ENCODE measurements around the gene LRRK1.
A peak's percentile ranks its signal among the peaks of the same experiment; 100 is the strongest.

LRRK1 gene

DNA sequence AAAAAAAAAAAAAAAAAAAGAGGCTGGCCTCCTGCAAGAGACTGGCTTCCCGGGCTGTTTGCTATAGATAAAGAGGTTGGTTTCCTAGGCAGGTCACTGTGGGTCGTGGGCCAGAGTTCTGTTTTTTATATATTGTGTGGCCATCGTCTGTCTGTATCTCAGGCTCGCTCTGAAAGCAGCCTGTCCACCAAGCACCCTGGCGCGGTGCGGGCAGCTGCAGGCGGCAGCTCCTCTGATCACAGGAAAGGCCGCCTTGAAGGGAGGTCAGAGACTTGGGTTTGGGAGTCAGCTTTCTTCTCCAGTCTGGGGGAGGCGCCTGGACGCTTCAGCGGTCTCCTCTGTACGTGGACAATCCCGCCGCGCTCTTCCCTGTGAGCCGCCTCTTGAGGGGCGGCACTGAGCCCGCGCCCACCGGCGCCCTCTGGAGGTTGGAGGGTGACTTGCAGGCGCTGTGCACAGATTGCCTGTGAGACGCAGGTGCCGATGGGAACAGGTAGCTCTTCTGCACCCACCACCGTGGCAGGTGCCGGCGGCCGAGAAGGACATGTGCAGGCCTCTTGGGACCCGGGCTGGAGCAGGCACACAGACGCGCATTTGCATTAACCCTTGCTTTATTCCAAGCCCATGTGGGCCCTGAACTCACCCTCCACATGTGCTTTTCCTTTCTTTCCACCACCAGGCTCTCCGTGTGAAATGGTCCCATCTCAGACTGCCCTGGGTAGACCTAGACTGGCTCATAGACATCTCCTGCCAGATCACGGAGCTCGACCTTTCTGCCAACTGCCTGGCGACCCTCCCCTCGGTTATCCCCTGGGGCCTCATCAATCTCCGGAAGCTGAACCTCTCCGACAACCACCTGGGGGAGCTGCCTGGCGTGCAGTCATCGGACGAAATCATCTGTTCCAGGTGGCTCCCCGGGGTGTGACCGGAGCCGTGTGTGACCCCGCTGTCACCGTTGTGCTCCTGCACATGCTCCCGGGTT lies 89.3 kb downstream of the LRRK1 start:
- DNase-seq, result peak; percentile 98

DNA sequence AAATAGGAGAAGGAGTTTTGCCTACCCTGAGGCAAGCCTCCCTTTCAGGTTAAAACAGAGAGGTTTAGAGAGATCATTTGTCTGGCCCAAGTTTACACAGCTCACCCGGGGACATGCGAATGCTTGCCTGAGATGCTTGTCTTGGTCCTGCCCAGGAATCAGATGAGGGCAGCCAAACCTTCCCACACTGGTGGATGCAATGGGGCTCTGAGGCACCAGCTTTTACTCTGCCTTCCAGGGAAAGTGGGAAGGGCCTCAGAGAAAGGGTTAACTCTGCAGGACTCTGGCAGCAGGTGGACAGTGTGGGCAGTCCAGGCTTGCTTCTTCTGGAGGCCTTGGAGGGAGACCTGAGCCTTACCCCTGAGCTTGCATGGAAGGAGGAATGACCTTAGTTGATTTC lies 90.0 kb downstream of the LRRK1 start:
- peak; percentile 41 for DNase-seq

DNA sequence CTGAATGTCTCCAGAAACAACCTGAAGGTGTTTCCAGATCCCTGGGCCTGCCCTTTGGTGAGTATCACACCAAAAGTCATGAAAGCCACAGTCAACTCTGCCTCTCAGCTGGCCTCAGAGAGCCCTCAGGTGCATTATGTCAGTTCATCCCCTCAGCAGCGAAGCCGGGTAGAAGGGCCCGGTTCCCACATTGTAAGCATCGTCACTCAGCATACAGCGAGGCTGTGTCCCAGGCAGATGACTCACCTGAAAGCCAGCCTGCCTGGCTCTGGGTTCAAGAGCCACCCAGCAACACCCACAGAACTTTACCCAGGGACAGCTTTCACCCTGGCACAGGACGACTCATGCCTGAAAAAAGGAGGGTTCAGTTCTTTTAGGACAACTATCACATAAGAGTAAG lies 91.6 kb downstream of the LRRK1 start:
- DNase-seq, result peak; percentile 49

DNA sequence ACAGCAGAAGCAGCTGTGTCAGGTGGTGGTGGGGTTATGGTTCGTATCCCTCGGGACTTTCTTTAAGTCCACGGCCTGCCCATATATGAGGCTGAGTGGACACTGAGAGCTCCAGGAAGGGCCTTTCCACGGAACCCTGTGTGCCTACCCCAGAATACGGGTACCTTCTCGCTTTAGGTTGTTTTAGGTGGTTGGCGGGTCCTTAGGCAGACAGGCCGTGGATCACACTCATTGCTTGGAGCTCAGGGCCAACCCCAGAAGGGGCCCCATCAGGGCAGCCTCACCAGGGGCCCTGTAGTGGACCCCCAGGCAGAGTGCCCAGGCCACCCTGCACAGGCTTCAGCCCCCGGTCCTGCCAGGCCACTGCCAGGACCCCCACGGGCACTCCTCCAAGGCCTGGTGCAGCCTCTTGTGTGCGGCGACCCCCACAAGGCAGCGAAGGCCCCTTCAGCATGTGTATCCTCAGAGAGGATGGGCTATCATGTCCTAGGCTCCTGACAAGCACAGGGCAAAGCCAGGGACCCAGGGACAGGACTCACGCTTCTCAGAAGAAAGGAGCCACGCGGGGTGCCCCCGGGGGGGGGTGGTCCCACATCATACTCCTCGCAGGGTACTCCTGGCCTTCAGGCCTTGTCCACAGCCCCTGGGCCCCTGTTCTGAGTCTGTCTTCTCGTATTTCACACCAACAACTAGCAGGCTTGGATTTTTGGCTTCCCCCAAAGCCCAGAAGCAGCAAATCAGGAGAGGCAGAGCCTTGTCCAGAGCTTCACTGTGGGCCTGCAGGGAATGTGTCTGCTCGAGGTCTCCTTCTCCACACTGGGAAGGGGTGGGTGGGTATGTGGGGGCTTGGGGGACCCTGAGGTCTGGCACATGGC lies 93.4 kb downstream of the LRRK1 start:
- DNase-seq, result peak; percentile 43

DNA sequence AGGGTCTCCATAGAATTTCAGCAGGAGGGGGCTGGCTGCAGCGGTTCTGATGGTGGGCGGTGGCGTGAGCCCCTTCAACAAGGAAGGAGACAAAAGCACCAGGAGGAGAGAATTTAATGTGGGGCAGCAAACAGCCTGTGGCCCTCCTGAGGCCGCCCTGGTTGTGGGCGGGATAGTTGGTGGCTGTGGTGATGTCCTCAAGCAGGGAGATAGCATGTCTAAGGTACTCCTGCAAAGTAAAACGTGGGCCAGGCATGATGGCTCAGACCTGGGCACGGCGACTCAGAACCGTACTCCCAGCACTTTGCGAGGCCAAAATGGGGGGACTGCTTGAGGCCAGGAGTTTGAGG lies 94.0 kb downstream of the LRRK1 start:
- peak; percentile 35 for DNase-seq

DNA sequence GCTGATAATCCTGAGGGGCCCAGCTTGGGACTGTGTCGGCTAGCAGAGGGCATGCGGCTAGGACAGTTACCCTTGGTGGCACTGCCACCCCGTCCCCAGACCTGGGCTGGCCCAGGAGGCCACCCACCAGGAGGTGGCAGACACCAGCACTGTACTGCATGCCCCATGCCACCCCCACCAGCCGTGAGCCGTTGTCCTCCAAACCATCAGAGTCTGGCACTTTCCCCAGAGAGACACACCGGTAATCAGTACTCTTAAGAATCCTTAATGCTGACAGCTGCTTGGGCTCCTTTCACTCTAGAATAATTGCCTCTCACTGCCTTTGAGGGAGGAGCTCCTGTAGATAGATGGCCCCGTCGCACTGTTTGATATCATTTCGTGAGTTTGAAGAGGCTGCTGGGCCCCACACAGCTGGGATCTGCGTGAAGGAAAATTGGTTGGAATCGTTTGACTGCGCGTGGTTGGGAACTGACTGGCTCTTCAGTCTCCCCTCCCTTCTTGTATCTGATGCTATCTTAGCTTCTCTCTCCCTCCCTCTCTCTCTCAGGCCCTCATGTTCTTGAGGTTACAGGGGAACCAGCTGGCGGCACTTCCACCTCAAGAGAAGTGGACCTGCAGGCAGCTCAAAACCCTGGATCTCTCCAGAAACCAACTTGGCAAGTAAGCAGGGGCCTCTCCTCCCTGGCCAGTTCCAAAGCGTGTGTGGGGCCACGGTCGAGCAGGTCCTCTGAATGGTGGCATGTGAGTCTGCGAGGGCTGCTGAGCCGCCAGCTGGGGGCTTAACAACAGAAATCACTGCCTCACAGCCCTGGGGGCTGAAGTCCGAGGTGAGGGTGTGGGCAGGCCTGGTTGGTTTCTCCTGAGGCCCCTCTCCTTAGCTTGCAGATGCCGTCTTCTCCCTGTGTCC lies 94.9 kb downstream of the LRRK1 start:
- DNase-seq, result peak; percentile 44

DNA sequence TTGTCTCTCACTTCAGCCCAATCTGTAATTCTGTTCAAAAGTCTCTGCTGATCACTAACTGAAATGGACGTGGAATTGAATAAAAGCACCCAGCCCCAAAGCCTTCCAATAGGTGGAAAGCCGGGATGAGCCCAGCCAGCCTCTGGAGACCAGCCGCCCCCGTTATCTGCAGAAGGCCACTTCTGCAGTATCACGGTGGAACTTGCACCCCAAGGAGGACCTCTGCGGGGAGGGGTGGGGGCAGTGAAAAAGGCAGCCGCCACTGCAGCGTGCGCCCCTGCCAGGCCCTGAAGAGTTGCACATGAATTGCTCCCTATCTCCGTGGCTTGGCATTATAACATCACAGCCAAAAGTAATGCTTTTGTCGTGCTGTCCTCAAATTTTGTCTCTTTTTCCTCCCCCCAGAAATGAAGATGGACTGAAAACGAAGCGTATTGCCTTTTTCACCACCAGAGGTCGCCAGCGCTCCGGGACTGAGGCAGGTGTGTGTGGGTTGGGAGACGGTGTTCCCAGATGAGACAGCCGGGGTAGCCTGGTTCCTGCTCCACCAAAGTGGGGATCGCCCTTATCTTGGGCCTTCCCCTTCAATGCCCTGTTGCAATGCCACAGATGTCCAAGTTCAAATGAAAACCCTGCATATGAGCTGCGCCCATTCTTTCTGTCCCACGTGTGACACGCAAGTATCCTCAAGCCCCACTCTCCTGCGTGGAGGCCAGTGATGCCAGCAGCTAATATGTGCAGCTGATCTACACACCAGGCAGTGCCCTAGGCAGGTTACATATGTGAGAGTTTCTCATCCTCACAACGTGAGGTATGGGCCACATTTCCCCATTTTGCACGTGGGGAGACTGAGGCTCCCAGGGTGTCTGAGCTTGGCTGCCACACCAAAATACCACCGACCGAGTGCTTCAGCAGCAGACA lies 96.0 kb downstream of the LRRK1 start:
- peak; percentile 90 for DNase-seq

DNA sequence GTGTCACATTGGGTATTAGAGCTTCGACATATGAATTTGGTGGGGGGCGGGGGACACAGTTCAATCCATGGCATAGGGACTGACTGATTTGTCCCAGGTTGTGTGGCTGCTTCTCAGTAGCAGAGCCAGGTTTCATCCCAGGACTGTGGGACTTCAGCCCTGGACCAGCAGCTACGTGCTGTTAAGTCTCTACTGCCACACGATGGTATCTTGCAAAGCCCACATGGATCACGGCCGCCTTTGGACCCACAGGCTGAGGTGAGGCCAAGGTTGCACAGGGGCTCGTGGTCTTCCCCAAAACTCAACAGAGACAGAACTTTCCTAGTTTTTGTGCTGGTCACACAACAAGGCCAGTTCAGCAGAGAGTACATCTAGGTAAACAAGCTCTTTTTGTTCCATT lies 97.4 kb downstream of the LRRK1 start:
- peak; percentile 47 for DNase-seq

DNA sequence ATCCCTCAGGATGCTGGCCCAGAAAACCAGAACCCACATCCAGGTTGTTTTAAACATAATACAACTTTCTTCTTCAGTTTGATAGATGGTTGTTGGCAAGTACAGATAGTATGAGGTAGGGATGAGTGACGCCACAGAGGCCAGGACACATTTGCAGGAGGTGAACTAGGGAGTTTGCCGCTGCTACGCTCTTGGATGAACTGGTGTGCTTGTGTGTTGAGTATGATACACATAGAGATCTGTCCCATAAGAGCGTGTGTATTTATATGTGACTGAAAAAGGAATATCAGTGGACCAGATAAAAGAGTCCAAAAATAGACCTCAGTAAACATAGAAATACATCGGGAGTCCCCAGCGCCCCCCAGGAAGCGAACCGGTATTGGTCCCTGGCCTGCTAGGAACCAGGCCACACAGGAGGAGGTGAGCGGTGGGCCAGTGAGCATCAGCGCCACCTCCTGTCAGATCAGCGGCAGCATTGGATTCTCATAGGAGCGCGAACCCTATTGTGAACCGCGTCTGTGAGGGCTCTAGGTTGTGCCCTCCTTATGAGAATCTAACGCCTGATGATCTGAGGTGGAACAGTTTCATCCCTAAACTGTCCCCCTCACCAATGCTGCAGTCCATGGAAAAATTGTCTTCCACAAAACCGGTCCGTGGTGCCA lies 98.1 kb downstream of the LRRK1 start:
- DNase-seq, result peak; percentile 52

DNA sequence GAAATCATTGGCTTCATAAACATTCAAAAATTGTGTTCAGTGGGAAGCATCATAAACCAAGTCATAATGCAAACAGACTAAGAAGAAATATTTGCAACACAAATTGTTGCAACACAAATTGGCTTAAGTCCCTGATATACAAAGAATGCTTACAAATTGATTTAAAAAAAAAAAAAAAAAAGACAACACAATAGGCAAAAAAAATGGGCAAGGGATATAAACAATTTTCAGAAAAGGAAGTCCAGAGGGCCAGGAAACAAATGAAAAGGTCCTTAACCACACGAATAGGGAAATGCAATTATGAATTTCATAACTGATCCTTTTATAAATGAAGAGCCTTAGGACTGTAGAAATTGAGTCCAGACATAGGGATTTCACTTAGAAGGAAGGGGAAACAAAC lies 98.9 kb downstream of the LRRK1 start:
- no peak for DNase-seq

DNA sequence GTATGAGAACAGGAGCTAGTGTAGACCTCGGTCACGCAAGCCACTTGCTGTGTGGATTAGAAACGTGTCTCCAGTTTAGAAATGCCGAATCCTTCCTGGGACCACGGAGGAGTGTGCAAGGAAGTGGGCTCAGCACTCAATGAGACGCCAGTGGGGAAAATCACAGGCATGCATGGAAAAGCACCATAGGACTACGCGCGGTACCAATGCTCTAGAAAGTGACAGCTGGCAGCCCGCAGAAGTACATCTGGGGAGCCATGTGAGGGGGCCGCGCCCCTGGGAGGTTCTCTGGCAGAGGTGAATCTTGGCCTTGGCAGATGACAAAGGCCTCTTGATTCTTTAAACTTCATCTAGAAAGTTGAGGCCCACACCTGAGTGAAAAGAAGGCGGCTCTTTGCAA lies 99.3 kb downstream of the LRRK1 start:
- peak; percentile 32 for DNase-seq

DNA sequence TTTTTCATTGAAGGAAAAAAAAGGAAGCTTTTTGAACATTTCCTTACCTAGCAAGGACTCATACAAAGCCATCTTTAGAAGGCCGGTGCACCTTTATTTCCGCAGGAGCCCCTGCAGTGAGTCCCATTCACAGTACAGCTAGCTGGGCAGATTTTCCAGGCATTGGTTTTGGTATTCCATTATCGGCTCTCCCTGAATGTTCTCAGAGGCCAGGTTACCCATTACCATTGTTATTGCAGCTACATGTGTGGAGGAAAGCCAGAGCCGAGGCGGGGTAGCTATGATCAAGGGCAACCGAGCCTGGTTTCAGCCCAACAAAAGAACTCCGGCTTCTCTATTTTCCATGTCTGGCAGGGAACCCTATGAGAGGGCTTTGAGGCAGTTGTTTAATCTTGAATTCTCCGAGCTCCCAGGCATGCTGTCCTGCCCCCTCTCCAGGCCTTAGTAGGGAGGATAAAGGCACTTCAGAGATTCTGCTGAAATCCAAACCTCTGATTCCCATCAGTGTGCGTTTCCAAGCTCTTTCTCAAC lies 100.3 kb downstream of the LRRK1 start:
- DNase-seq, result peak; percentile 10

DNA sequence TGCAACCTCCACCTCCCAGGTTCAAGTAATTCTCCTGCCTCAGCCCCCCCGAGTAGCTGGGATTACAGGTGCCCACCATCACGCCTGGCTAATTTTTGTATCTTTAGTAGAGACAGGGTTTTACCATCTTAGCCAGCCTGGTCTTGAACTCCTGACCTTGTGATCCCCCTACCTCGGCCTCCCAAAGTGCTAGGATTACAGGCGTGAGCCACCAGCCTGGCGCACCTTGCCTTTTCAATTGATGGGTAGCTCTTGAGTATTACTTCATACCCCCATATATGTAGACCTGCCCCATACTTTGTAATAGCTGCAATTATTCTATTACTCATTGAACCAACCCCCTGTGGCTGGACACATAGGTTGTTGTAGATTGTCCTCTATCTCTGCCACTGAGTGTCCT lies 101.3 kb downstream of the LRRK1 start:
- no peak for DNase-seq

DNA sequence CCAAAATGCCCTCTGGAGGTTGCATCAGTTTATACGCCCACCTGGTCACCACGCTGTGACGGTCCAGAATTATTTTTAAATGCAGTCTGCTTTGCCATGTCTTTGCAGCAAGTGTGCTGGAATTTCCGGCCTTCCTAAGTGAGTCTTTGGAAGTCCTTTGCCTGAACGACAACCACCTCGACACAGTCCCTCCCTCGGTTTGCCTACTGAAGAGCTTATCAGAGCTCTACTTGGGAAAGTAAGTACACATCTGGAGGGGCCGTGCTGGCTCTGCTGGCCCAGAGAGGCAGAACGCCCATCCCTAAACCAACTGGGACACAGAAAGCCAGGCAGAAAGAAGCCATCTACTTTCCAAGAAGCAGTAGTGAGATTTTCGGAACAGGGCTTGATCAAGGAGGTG lies 101.8 kb downstream of the LRRK1 start:
- peak; percentile 12 for DNase-seq

DNA sequence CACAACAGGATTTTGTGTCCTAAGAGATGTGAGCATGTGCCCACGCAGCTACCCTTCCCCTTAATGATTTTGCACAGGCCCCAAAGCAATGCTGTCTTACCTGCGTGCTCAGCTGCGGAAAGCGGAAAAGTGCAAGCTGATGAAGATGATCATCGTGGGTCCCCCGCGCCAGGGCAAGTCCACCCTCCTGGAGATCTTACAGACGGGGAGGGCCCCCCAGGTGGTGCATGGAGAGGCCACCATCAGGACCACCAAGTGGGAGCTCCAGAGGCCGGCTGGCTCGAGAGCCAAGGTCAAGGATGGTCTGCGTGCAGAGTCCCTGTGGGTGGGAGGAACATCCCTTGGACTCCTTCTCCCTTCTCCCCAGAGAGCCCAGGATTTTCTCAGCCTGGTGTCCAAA lies 103.1 kb downstream of the LRRK1 start:
- peak; percentile 13 for DNase-seq

DNA sequence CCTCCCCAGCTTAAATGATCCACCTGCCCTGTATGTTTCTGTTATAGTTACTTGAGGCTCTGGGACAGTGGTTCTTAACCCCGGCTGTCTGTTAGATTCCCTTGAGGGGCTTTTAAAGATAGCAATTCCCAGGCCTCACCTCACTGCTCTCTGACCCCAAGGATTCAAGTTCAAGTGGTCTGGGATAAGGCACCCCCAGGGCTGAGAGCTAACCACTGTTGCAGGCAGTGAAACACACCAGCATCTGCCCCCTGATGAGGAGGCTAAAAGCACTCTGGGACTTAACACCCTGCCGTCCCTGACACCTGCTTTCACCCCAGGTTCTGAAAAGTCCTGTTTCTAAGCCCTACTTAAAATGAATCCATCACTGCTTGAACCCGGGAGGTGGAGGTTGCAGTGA lies 103.7 kb downstream of the LRRK1 start:
- DNase-seq, result peak; percentile 25

DNA sequence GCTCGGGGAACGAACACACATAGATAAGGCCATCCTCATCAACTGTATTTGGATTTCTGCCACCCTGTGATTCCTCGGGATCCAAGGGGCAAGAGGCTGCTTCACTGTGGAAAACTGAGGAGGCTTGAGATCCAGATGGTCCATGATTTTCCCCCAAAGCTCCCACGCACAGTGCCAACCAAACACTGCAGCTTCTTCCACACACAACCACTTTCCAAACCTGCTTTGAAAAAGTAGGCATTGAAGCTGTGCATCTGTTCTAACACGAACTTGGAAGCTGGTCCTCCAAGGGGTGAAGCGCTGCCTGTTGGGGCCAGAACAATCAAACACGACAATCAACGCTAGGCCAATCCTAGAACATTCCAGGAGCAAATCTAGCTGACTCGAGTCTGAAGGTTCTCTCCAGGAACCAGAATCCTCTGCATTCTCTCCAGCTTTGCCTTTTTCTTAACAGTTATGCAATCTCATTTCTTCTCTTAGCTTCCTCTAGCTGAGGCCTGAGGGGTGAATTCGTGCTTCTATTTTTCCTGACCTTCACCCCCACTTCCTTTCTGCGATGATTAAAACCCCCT lies 104.4 kb downstream of the LRRK1 start:
- DNase-seq, result peak; percentile 20

DNA sequence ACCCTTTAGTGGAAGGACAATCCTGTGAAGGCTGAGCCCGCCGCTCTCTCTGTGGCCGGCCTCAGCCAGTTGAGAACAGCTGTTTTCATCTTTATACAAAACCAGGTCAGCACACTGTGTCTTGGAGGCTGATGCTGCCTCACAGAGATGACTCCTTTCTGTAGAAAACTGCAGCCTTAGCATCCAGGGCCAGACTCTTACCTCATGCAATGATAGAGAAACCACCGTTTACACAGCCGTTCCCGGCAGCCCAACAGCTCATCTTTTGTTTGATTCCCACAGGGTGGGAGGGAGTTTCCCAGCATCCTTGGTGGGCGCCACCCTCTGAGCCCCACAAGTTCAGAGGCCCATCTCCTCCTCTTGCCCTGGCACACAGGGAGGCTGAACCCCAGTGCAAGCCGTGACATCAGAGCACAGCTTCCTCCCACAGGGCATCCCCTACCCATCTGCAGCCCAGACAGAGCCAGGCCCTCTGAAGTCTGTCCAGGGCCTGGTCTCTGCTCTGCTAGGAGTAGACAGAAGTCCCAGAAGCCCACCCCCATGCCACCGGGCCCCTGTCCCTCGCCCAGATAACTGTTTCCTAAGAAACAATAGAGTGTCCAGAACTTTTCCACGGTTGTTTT lies 105.0 kb downstream of the LRRK1 start:
- peak; percentile 46 for DNase-seq

DNA sequence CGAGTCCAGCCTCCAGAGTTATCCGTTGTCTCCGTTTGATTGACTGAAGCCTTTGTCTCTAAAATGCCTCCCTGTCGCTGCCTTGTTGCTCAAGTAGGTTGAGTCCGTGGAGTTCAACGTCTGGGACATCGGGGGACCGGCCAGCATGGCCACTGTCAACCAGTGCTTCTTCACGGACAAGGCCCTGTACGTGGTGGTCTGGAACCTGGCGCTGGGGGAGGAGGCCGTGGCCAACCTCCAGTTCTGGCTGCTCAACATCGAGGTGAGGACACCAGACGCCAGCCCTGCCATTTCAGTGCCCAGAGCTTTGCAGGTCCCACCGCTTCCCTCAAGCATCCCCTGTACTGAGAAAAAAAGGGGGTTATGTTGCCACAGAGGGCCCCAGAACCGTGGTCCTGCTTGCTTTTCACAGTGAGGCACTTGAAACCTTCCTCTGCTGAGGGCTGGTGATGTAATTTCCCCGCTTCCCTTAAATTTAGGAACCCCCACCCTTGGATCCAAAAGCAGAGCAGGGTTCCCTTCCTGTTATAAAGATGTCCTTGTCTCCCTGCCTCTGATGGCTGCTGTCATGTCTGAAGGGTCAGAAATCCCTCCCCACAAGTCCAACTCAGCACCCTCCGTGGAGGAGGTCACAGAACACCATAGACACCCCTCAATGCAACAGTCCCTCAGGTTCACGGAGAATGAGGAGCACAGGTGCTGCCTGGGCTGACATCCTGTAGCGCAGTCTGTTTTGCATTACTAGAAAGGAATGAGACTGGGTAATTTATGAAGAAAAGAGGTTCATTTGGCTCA lies 105.7 kb downstream of the LRRK1 start:
- peak; percentile 33 for DNase-seq
